ENCODE measurements around the gene SEMA3C.

DNA sequence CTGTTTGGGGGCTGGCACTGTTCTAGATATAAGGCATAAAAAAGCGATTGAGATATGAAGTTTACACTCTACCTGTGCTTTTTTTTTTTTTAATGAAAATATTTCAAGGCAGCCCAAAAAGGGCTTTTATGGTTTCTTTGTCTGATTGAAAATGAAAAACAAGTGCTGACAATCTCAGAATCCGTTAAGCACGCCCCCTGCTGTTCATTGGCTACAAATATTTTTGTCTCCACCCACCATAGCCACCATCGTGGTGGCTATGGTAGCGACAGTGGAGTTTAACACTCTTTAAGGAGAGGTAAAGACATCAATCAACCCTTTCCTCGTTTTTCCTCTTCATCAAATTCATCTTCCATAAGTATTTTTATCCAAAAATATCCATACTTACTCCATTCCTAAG is 186.2 kb downstream of the SEMA3C start:
- TF ChIP-seq CTCF (IDR thresholded peaks at IDR 0.05): no peak
- no peak for TF ChIP-seq POLR2A (IDR thresholded peaks at IDR 0.05)
